Transverse colon (tissue), 4 donors: ENCODE results near the gene SSR4. TPM values are rescaled to one million over a fixed set of nuclear protein-coding genes. Genes with fewer than 3 reads are reported as not detected.

Experiments used
- DNase-seq: peaks from one replicate; pipeline ENCODE4 v3.0.0-alpha.2; 2019
- H3K27ac ChIP-seq, 4 donors: fragments of 200-600 bp; sonication (generic); 2 replicates each; pipeline ENCODE4 v1.5.1; 2016 to 2018; ENCODE audit warnings: inconsistent platforms in 4 of 4
- H3K27me3 ChIP-seq: fragments of 200-600 bp; sonication (generic); 2 replicates; pipeline ENCODE4 v1.5.1; 2017; ENCODE audit warnings: inconsistent platforms
- H3K36me3 ChIP-seq, 4 donors: fragments of 200-600 bp; sonication (generic); 2 replicates each; pipeline ENCODE4 v1.5.1; 2017 to 2019; ENCODE audit warnings: inconsistent platforms in 4 of 4
- H3K4me1 ChIP-seq, 4 donors: fragments of 200-600 bp; sonication (generic); 2 replicates each; pipeline ENCODE4 v1.5.1; 2017 to 2020; ENCODE audit warnings: inconsistent platforms in 4 of 4
- H3K4me3 ChIP-seq, 4 donors: fragments of 200-600 bp; sonication (generic); 1 replicate in 1 of 4; 2 replicates in 3 of 4; pipeline versions ENCODE4 v1.5.1 to v1.6.1; 2017 to 2019; ENCODE audit warnings: inconsistent platforms in 4 of 4
- H3K9me3 ChIP-seq, 2 donors: fragments of 200-600 bp; sonication (generic); 2 replicates each; pipeline ENCODE4 v1.5.1; 2017 to 2019; ENCODE audit warnings: inconsistent platforms in 2 of 2
- EP300 ChIP-seq: sonication (generic); formaldehyde crosslinking; IDR thresholded peaks from one replicate; pipeline ENCODE4 v1.6.1; 2017; ENCODE audit warnings: antibody characterized with exemption, low read depth
- POLR2A ChIP-seq: fragments of 450-650 bp; IDR thresholded peaks from one replicate; pipeline ENCODE4 v1.6.1; 2016; ENCODE audit warnings: antibody characterized with exemption, mild to moderate bottlenecking, moderate library complexity
- POLR2AphosphoS5 ChIP-seq, 3 donors: sonication (generic); formaldehyde crosslinking; IDR thresholded peaks; one replicate each; pipeline ENCODE4 v1.6.1; 2016; ENCODE audit warnings: antibody characterized with exemption in 3 of 3
- whole genome bisulfite sequencing, 2 donors: methylation state at CpG; one replicate each; pipeline ENCODE4 v1.1.5; 2018; ENCODE audit warnings: low coverage in 1 of 2; 5-methylcytosine and 5-hydroxymethylcytosine counted together
- in situ Hi-C, 4 donors: fragments of 200-750 bp; cut with MboI; loops; one replicate each; pipeline versions ENCODE4 v1.15.0 to v1.15.1; 2017; ENCODE audit warnings: low sequenced_read_pairs in 3 of 4, low pct_ligation_motif_present in 1 of 4, low pct_unique_long_range_greater_than_20kb in 1 of 4
- intact Hi-C: fragments of 100-400 bp; cut with DNase I; formaldehyde crosslinking; loops from one replicate; pipeline ENCODE4 v1.15.1; 2023; ENCODE audit warnings: low total_unique reads
- total RNA-seq, 4 donors: library from RNA; depleted of rRNA; stranded (reverse); fragments of >200 nt; gene quantifications; one replicate each; pipeline ENCODE4 v1.1.0, GENCODE V29; 2016
- TF ChIP-seq, protein P1 (sequence below), 5 experiments: fragments of 200-600 bp in 3 of 5; fragments of 450-650 bp in 2 of 5; sonication (generic) in 3 of 5; IDR thresholded peaks; 1 replicate in 2 of 5; 2 replicates in 3 of 5; pipeline ENCODE4 v1.5.1; 2016 to 2017; ENCODE audit warnings: antibody characterized with exemption in 5 of 5, inconsistent platforms in 3 of 5, mild to moderate bottlenecking in 2 of 5, moderate library complexity in 1 of 5

SSR4 gene
- total RNA-seq, 4 donors from 2014 or later = 16.1 to 165 (median 95.8) TPM

DNA sequence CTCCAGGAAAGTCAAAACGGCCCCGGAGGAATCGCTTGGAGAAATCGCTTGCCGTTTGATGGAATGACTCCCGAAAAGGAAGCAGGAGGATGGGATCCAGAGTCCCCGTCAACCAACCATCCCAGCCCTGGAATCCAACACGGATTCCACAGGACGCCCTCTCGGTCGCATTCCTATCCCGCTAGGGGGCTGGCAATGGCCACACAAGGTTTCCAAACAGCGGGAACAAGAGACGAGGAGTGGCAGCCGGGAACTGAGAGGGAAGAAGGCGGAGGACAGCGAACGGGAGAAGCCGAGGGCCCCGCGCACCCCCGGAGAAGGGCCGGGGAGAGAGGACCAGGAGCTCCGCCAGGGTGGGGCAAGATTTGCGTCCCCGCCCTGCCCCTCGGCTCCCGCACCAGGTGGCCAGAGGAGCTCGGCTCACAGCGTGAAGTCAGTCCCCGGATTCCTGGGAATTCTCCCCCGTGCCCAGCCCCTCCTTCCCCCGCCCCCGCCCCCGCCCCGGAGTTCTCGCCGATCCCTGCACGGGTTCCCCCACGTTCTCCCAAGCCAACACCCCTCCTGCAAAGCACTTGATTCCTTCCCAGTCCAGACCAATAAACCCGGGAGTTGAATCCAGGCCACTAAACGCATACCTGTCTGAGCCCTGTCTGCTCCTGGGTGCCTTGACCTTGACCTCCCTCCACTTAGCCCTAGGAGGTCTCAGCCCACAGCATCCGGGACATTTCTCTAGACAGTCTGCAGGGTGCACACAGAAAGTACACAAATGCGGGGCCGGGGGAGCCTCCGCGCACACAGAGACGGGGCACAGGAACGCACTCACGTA, 34.5 kb downstream of the SSR4 start:
- DNase-seq = no peak
- intact Hi-C loops (no loop called here), in situ Hi-C loops (no loop called here)
- H3K9me3 ChIP-seq = no peaks in the 10 kb centered on the region
- peaks cover 0 to 8% (median 6%) of the 10 kb centered on the region in 4 donors for H3K4me1 ChIP-seq
- peak overlapping the region; percentile 23 to 72 (median 53) for H3K27ac ChIP-seq
- H3K4me3 ChIP-seq = peak overlapping the region; percentile 14 to 51 (median 28)
- H3K27me3 ChIP-seq = peaks cover 39% of the 10 kb centered on the region
- no peaks in the 10 kb centered on the region for H3K36me3 ChIP-seq
- WGBS, 2 donors = 42% methylated on average over 39 of the region's 50 CpGs; no CpG with 5 or more reads in 1 of the 2 donors
- no peak for TF ChIP-seq EP300

DNA sequence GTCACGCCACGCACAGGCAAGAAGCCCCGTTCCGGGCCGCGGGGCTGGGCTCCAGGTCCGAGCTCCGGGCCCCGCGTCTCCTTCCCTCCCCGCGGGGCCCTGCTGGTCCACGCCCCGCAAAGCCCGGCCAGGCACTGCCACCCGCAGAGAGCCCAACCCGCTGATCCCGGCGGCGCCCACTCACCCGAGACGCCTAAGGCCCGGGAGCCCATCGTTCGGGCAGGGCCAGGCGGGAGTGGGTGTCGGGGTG, 35.0 kb downstream of the SSR4 start:
- H3K9me3 ChIP-seq = no peaks in the 10 kb centered on the region
- TF ChIP-seq, protein P1, sequence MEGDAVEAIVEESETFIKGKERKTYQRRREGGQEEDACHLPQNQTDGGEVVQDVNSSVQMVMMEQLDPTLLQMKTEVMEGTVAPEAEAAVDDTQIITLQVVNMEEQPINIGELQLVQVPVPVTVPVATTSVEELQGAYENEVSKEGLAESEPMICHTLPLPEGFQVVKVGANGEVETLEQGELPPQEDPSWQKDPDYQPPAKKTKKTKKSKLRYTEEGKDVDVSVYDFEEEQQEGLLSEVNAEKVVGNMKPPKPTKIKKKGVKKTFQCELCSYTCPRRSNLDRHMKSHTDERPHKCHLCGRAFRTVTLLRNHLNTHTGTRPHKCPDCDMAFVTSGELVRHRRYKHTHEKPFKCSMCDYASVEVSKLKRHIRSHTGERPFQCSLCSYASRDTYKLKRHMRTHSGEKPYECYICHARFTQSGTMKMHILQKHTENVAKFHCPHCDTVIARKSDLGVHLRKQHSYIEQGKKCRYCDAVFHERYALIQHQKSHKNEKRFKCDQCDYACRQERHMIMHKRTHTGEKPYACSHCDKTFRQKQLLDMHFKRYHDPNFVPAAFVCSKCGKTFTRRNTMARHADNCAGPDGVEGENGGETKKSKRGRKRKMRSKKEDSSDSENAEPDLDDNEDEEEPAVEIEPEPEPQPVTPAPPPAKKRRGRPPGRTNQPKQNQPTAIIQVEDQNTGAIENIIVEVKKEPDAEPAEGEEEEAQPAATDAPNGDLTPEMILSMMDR (IDR thresholded peaks at IDR 0.05) = no peak
- TF ChIP-seq POLR2A (no peak), POLR2AphosphoS5 (IDR thresholded peaks at IDR 0.05) (no peak), EP300 (no peak)
- no peaks in the 10 kb centered on the region for H3K36me3 ChIP-seq
- H3K27me3 ChIP-seq = peaks cover 39% of the 10 kb centered on the region
- H3K4me3 ChIP-seq = peak overlapping the region; percentile 14 to 51 (median 28)
- DNase-seq = no peak
- WGBS, 2 donors = no CpG with 5 or more reads among the region's 27 CpGs
- in situ Hi-C loops = no loop called here
- H3K27ac ChIP-seq = peak overlapping the region in 2 of 4 donors; percentile 54 to 72
- intact Hi-C loops = no loop called here
- H3K4me1 ChIP-seq = peaks cover 0 to 8% (median 6%) of the 10 kb centered on the region in 4 donors

DNA sequence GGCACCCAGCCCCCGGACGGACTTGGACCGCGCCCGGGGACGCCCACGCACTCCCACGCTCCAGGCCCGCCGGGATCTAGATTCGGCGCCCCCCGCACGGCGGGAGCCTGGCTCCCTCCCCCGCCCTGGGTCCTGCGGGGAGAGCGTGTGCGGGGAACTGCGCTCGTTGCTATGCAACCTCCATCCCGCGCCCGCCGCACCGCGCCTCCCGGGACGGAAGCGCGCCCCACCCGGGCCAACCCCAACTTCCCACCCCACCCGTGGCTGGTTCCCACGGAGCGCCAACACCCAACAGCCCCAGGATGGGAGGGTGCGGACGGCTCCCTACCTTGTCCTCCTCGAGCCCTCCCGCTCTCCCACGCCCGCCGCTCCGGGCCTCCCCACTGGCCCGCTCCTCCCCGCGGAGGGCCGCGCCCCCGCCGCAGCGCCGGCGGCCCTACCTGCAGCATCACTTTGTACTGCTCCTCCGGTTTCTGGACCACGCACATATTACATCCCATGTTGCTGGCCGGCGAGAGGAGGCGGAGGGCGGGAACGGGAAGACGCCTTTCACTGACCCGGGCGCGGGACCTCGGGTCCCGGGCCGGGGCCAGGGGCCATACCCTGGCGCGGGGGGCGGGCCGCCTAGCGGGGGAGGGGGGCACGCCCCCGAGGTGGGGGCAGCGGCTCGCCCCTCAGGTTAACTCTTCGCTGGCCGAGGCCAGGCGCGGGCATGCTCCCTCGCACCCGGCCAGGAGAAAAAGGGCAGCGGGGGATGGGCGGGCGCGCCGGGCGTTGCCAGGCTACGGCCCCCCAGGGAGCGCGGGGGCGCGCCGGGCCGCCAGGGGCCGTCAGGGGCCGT, 35.6 kb downstream of the SSR4 start, which contains the start of gene PDZD4:
Gene PDZD4 (minus strand): TSS at position 746 of the 841 bp plus-strand sequence. CDS start 246 bp downstream, at position 500.
- intact Hi-C loops = no loop called here
- Histone ChIP-seq H3K27ac (peak within 1 kb of the TSS in 2 of 4 donors; percentile 54 to 72), H3K36me3 (no peaks in the 10 kb centered on the region), H3K27me3 (peaks cover 39% of the 10 kb centered on the region), H3K4me1 (peaks cover 0 to 8% (median 6%) of the 10 kb centered on the region in 4 donors), H3K4me3 (peak within 1 kb of the TSS; percentile 14 to 51 (median 28)), H3K9me3 (no peaks in the 10 kb centered on the region)
- WGBS, 2 donors = 54% methylated on average over 39 of the region's 97 CpGs; no CpG with 5 or more reads in 1 of the 2 donors
- DNase-seq = no peak
- TF ChIP-seq POLR2A = no peak
- TF ChIP-seq POLR2AphosphoS5 (IDR thresholded peaks at IDR 0.05) = no peak
- no peak for TF ChIP-seq EP300
- in situ Hi-C loops = no loop called here

DNA sequence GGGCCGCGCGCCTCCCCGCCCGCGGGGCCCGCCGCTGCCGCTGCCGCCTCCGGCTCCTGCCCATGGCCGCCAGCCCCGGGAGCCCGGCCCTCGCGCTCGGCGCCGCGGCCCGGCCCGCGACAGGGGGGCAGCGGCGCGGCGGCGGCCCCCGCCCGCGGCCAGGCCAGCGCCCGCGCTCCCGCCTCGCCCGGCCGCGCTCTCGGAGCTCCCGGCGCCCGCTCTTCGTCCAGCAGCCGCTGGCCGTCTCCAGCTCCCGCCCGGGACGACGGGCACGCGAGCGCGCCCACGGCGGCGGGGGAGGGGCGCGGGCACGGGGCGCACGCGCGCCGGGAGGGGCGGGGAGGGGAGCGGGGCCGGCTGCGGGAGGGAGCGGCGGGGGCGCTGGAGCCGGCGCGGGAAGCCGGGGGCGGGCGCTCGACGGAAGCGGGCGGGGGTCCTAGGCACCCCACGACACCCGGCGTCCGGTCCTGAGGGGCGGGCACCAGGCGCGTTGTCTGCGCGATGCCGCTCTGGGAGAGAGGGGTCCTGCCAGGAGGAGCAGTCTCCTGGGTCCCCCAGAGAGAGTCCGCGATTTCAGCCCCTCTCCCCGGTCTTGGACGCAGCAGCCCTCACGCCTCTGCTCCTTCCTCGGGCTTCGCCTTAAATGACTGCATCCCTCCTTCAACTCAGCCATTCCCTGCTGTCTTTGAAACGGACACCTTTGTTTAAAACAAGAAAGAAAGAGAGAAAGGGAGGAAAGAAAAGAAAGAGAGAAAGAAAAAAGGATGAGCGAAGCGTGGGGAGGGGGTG, 36.4 kb downstream of the SSR4 start:
- no peak for DNase-seq
- peak overlapping the region in 1 of 4 donors; percentile 31 for H3K4me3 ChIP-seq

More for the DNA sequence above, 36.4 kb downstream of the SSR4 start:
- intact Hi-C loops = no loop called here
- Histone ChIP-seq H3K9me3 (no peaks in the 10 kb centered on the region), H3K27me3 (peaks cover 39% of the 10 kb centered on the region), H3K36me3 (no peaks in the 10 kb centered on the region), H3K27ac (no peak overlapping the region), H3K4me1 (peaks cover 0 to 8% (median 6%) of the 10 kb centered on the region in 4 donors)
- WGBS, 2 donors = 63% methylated on average over 53 of the region's 102 CpGs; no CpG with 5 or more reads in 1 of the 2 donors
- in situ Hi-C loops = no loop called here
- no peak for TF ChIP-seq EP300
- TF ChIP-seq POLR2A = no peak
- TF ChIP-seq, protein P1 (IDR thresholded peaks at IDR 0.05) = no peak
- no peak for TF ChIP-seq POLR2AphosphoS5 (IDR thresholded peaks at IDR 0.05)
